Stimulated activated CD8-positive, alpha-beta memory T cell treated with anti-CD3 and anti-CD28 coated beads, Interleukin-12 subunit alpha, Interleukin-12 subunit beta, amount 100 ng/mL, for 24 hours (primary cell): ENCODE measurements around the gene RBM26.

ENCODE experiments used
- DNase-seq: peaks from one replicate; pipeline ENCODE4 v3.0.0-alpha.2; 2020; ENCODE audit errors: extremely low read depth

The RBM26 gene

GRCh38 chr13:79423801-79424642 lies 18.0 kb upstream of the RBM26 start:
- DNase-seq: no peak

DNA sequence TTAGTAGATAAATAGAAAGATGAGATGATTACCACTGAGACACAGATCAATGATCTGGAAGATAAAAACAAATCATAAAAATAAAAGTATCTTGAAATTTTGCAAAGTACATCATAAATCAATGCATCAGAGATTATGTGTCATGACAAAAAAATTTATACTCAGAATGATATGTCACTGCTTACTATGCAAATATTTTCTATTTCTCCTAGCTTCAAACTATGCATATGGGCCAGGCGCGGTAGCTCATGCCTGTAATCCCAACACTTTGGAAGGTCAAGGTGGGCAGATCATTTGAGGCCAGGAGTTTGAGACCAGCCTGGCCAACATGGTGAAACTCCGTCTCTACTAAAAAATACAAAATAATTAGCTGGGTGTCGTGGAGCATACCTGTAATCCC lies 17.3 kb upstream of the RBM26 start:
- no peak for DNase-seq

DNA sequence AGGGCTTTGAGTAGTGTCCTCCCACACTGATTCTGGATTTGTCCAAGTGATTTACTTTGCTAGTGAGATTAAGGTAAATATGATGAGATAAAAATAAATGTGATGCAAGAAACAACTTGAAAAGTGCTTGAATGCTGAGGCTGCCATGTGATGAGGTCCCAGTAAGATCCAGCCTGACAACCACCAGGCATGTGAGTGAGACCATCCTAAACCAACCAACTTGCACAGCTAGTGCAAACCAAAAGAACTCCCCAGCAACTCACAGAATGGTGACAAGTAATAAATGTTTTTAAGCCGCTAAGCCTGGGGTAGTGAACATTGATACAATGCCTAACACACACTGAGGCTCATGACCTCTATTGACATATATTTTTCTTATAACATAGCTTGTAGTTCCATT lies 13.3 kb upstream of the RBM26 start:
- DNase-seq: no peak

GRCh38 chr13:79417741-79418140 lies 11.7 kb upstream of the RBM26 start:
- DNase-seq: no peak

- no peak for DNase-seq
These were observed 7.5 kb upstream of the RBM26 start for GRCh38 chr13:79413521-79413920.

DNA sequence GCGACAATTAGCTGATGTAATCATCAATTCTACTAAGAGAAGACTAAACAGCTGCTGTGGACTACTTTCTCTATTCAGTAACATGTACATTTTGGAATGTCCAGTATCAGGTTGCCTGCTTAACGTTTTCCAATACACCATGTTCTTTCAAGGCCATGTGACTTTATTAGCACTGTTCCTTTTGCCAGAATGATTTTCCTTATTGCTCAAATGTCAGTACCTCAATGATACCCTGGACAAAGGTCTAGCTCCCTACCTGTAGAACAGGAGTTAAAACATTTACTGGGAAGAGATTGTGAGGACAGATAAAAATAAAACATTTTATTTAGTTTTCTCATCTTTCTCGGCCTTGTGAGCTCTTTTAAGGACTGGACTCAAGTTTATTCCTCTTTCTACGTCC lies 3.8 kb upstream of the RBM26 start:
- DNase-seq: no peak

- DNase-seq: no peak
These were observed 1.4 kb upstream of the RBM26 start for GRCh38 chr13:79407349-79407979.

DNA sequence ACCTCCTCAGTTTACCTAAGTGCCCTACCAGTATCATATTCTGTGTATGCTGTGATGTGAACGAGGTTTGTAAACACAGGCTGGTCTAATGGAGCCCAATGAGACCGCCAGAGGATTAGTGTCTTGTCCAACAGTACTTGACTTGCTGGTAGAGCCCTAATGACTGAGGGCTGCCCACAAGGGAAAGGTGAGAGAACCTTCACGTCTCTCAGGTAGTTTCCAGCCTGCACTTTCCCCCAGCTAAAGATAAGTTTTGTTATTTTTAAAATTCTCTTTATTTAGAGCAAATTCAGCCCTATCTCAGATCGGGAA lies 498 bp upstream of the RBM26 start:
- DNase-seq: no peak

DNA sequence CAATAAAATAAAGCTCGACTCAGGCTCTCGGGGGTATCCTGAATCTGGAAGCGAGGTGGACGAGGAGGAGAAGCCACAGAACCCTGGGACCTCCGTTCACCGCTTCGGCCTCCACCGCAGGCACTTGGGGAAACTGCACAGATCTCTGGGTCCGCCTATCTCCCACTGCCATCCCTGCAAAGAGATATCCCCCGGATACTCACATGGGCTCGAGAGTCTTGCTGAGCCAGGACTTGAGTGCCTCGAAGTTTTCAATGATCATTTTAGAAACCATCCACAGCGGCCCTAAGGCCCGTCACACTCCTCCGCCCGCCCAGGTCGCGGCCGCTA lies 589 bp downstream of the RBM26 start:
- no peak for DNase-seq

- DNase-seq: no peak
These were observed 1.1 kb downstream of the RBM26 start for GRCh38 chr13:79404985-79405384.

- DNase-seq: no peak
These were observed 1.7 kb downstream of the RBM26 start for GRCh38 chr13:79404361-79404760.

GRCh38 chr13:79403113-79403512 lies 2.9 kb downstream of the RBM26 start:
- no peak for DNase-seq

DNA sequence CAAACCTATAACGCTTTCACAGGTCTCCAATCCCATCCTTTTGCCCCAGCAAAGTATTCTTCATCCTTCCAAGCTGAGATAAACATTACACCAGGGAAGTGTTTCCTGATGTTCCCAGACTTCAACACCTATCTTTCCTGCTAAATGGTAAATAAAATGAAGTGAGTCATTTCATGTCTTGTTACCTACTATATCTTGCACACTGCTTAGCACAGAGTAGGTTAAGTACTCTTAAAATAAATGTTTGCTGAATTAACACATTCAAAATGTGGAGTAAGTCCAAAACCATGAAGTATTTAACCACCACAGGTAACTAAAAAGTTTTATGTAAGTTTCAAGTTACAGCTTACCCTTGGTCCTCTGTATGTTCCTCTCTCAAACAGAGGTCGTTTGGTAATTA lies 3.4 kb downstream of the RBM26 start:
- DNase-seq: no peak

DNA sequence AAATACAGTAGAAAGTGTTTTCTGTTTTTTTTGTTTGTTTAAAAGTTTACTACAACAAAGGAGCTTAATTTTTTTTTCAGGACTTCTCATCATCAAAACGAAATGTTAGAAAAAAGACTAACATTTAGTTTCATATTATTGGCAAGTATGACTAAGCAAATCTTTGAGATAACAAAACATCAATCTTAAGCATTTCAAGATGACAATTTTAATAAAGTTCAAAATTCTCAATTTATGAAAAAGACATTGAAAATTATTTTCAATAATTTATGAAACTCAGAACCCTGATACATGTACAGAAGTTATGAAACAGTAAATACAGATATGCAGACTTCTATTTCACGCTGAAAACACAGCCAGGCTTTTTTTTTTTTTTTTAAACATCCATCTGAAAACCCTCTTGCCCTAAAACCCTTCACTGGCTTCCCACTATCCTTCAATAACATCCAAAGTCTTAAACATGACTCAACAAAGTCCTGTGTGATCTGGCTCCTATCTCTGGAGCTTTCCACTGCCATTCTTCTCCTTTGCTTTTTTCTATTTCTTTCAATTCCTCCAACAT lies 3.9 kb downstream of the RBM26 start:
- DNase-seq: no peak

- no peak for DNase-seq
These were observed 4.6 kb downstream of the RBM26 start for GRCh38 chr13:79401259-79402070.

- DNase-seq: no peak
These were observed 7.1 kb downstream of the RBM26 start for GRCh38 chr13:79398915-79399314.

- no peak for DNase-seq
These were observed 7.9 kb downstream of the RBM26 start for GRCh38 chr13:79398127-79398526.

- no peak for DNase-seq
These were observed 10.2 kb downstream of the RBM26 start for GRCh38 chr13:79395881-79396280.

- no peak for DNase-seq
These were observed 12.3 kb downstream of the RBM26 start for GRCh38 chr13:79393564-79394249.

GRCh38 chr13:79392882-79393563 lies 13.0 kb downstream of the RBM26 start:
- DNase-seq: no peak

GRCh38 chr13:79389026-79389425 lies 17.0 kb downstream of the RBM26 start:
- no peak for DNase-seq
